Neural crest cell (in vitro differentiated cells): ENCODE data around the gene ZNF813. TPM values are rescaled to one million over a fixed set of nuclear protein-coding genes. Genes with fewer than 3 reads are reported as not detected.
"Not testable (repeated sequence)": the region's sequence is repeated elsewhere in the genome, so short reads cannot be mapped to it uniquely, and the experiment has no call there.

ENCODE experiments used
- DNase-seq: peaks from one replicate; pipeline ENCODE4 v3.0.0; 2021; ENCODE audit warnings: low read depth, mixed read lengths, low spot score
- H3K27ac Mint-ChIP-seq: one replicate; pipeline ENCODE4 v1.8.0; 2021; ENCODE audit warnings: mild to moderate bottlenecking, mixed read lengths; ENCODE audit not compliant: unreplicated experiment
- H3K27me3 Mint-ChIP-seq: 2 replicates; pipeline ENCODE4 v1.8.0; 2021; ENCODE audit warnings: low read depth, mild to moderate bottlenecking, mixed read lengths
- H3K36me3 Mint-ChIP-seq: 2 replicates; pipeline ENCODE4 v1.8.0; 2021; ENCODE audit warnings: low read depth, mild to moderate bottlenecking, mixed read lengths
- H3K4me1 Mint-ChIP-seq: 2 replicates; pipeline ENCODE4 v1.8.0; 2021; ENCODE audit warnings: mixed read lengths
- H3K4me3 Mint-ChIP-seq: one replicate; pipeline ENCODE4 v1.8.0; 2021; ENCODE audit warnings: mild to moderate bottlenecking, mixed read lengths
- H3K9me3 Mint-ChIP-seq: 2 replicates; pipeline ENCODE4 v1.8.0; 2021; ENCODE audit warnings: mixed read lengths
- total RNA-seq: library from RNA; stranded (reverse); gene quantifications from 2 replicates; pipeline ENCODE4 v1.2.1, GENCODE V29; 2021
- TF ChIP-seq, protein P1 (sequence below): fragments of 200-600 bp; sonication (generic); conservative IDR thresholded peaks from 2 replicates; pipeline ENCODE4 v1.5.0; 2021; ENCODE audit warnings: antibody characterized with exemption, mild to moderate bottlenecking

ZNF813 gene
- total RNA-seq, 1 donor from 2014 or later = 8.6 TPM

DNA sequence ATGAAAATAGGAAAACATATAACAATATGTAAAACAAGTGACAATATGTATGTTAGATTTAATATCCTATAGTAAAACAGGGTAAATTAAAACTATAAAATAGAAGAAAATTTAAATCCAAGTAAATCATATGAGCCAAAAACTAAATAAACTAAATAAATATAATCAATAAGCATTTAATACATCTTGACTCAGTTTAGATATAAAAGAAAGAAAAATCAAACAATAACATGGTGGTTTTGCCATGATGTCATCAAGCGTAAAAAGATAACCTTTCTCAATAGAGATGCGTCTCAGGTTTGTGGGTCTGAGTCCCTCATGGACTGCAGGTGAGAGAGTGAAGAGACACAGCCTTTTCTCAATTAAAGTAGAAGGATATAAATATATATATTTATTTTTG is 43.8 kb downstream of the ZNF813 start:
- Mint-ChIP-seq H3K36me3 (no peaks in the 10 kb centered on the region), H3K4me3 (no peak overlapping the region), H3K4me1 (no peaks in the 10 kb centered on the region), H3K27ac (no peak overlapping the region), H3K9me3 (no peaks in the 10 kb centered on the region), H3K27me3 (no peaks in the 10 kb centered on the region)
- DNase-seq = no peak
- TF ChIP-seq, protein P1, sequence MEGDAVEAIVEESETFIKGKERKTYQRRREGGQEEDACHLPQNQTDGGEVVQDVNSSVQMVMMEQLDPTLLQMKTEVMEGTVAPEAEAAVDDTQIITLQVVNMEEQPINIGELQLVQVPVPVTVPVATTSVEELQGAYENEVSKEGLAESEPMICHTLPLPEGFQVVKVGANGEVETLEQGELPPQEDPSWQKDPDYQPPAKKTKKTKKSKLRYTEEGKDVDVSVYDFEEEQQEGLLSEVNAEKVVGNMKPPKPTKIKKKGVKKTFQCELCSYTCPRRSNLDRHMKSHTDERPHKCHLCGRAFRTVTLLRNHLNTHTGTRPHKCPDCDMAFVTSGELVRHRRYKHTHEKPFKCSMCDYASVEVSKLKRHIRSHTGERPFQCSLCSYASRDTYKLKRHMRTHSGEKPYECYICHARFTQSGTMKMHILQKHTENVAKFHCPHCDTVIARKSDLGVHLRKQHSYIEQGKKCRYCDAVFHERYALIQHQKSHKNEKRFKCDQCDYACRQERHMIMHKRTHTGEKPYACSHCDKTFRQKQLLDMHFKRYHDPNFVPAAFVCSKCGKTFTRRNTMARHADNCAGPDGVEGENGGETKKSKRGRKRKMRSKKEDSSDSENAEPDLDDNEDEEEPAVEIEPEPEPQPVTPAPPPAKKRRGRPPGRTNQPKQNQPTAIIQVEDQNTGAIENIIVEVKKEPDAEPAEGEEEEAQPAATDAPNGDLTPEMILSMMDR = no peak

DNA sequence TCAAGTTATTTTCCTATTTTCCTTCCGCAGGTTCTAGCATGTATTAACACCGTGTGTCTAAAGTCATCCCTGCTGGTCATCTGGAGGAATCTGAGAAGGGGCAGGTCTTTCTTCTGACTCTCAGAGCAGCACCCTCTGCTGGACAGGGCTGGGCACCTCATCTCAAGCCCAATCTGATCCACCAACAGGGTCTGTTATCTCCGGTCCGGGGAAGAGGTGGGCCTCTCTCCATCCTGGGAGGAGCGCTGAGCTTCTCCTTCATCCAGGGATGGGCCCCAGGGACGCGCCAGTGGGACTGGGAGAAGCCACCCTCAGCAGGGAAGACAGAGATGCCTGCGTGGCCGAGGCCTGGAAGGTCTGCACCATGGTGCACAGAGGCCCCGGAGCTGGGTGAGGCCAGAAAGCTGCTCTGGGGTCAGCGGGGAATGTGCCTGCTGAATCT is 44.4 kb downstream of the ZNF813 start:
- DNase-seq = peak; percentile 57
- TF ChIP-seq, protein P1 = peak; percentile 81
- H3K9me3 Mint-ChIP-seq = no peaks in the 10 kb centered on the region
- no peak overlapping the region for H3K4me3 Mint-ChIP-seq
- H3K27me3 Mint-ChIP-seq = no peaks in the 10 kb centered on the region
- no peaks in the 10 kb centered on the region for H3K36me3 Mint-ChIP-seq
- H3K4me1 Mint-ChIP-seq = no peaks in the 10 kb centered on the region
- H3K27ac Mint-ChIP-seq = no peak overlapping the region

DNA sequence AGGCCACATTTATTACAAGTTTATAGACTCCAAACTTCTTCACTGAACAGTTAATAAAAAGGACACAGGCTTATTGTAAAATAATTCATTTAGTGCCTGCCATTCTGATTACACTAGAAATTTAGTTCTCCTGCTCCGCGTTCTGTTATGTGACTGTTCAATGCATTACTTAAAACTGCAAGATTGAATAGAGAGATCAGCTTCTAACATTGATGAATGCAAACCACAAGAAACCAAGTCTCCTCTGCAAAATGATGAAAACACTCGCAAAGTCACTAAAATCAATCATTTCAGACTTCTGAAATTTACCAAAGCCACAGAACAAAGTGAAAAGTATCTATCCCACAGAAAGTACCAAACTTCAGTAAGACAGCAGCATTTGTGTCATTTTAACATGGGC is 47.5 kb downstream of the ZNF813 start:
- H3K4me3 Mint-ChIP-seq, H3K4me1 Mint-ChIP-seq, H3K27me3 Mint-ChIP-seq, H3K36me3 Mint-ChIP-seq, H3K9me3 Mint-ChIP-seq, H3K27ac Mint-ChIP-seq, DNase-seq: not testable (repeated sequence)

DNA sequence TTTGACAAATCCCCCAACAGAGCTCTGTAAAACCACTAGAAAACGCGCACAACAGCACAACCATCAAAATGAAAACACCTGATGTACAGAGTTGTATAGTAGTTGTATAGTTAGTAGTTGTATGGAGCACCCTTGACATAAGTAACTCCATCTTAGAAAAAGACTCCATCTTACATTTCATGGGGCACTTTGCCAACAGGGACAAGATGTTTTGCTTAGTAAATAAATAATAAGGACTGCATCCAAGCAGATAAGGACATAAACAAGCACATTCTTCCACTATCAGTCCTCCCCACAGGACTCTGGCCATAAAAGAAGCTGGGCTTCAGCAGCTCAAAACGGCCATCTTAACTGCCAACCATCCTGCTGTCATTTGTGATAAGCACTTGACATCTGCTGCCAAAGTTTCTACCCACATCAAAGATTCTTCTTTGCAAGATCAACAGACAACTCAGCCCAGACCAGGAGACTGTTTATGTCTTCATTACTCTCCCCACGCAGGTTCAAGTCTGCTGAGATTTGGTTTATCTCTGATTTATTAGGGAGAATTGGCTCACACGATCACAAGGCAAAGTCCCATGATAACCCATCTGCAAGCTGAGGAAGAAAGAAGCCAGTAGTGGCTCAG is 49.7 kb downstream of the ZNF813 start:
- H3K4me3 Mint-ChIP-seq = no peak overlapping the region
- peaks cover 13% of the 10 kb centered on the region for H3K9me3 Mint-ChIP-seq
- H3K4me1 Mint-ChIP-seq = peaks cover 24% of the 10 kb centered on the region
- peaks cover 3% of the 10 kb centered on the region for H3K27me3 Mint-ChIP-seq
- DNase-seq = no peak
- peaks cover 20% of the 10 kb centered on the region for H3K36me3 Mint-ChIP-seq
- TF ChIP-seq, protein P1 = no peak
- H3K27ac Mint-ChIP-seq = no peak overlapping the region

DNA sequence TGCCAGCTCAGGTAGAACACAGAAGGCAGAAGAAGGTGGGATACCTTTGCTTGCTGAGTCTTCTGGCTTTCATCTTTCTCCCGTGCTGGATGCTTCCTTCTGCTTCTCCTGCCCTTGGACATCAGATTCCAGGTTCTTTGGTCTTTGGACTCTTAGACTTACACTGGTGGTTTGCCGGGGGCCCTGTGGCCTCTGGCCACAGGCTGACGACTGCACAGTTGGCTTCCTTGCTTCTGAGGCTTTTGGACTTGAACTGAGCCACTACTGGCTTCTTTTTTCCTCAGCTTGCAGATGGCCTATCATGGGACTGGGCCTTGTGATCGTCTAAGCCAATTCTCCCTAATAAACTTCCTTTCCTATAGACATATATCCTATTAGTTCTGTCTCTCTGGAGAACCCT is 50.6 kb downstream of the ZNF813 start:
- H3K27me3 Mint-ChIP-seq = peaks cover 3% of the 10 kb centered on the region
- H3K36me3 Mint-ChIP-seq = peaks cover 25% of the 10 kb centered on the region
- H3K9me3 Mint-ChIP-seq = peaks cover 13% of the 10 kb centered on the region
- H3K4me3 Mint-ChIP-seq = no peak overlapping the region
- TF ChIP-seq, protein P1 = no peak
- no peak for DNase-seq
- H3K4me1 Mint-ChIP-seq = peaks cover 29% of the 10 kb centered on the region
- H3K27ac Mint-ChIP-seq = no peak overlapping the region

DNA sequence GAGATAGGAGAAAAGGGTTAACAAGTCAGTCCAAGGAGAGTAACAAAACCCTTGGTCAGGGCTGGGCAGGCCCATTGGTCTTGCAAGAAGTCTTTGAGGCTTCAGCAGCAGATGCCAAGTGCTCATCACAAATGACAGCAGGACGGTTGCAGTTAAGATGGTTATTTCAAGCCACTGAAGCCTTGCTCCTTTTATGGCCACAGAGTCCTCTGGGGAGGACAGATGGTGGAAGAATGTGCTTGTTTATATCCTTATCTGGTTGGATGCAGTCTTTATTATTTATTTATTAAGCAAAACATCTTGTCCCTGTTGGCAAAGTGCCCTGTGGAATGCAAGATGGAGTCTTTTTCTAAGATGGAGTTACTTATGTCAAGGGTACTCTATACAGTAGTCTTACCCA is 51.2 kb downstream of the ZNF813 start:
- TF ChIP-seq, protein P1 = no peak
- Mint-ChIP-seq H3K4me3 (peak overlapping the region; percentile 72), H3K9me3 (peaks cover 13% of the 10 kb centered on the region), H3K27ac (peak overlapping the region; percentile 79), H3K27me3 (peaks cover 3% of the 10 kb centered on the region), H3K36me3 (peaks cover 31% of the 10 kb centered on the region), H3K4me1 (peaks cover 29% of the 10 kb centered on the region)
- DNase-seq = no peak
